Retinal pigment epithelial cell (primary cell): ENCODE data around the gene ITFG1.

Experiments
- DNase-seq: peaks from one replicate; pipeline ENCODE4 v3.0.0-alpha.2; 2010; ENCODE audit warnings: low read depth
- H3K4me3 ChIP-seq: 2 replicates; pipeline ENCODE4 v1.5.1; 2011; ENCODE audit warnings: mild to moderate bottlenecking, low read length, control low read depth, moderate library complexity
- CTCF ChIP-seq: conservative IDR thresholded peaks from 2 replicates; pipeline ENCODE4 v1.5.1; 2011; ENCODE audit warnings: low read depth, low read length, control low read depth, inconsistent platforms

Gene ITFG1

GRCh38 chr16:47413041-47413440 lies 47.8 kb downstream of the ITFG1 start:
- DNase-seq, result peak; percentile 6
- no peak for TF ChIP-seq CTCF

DNA sequence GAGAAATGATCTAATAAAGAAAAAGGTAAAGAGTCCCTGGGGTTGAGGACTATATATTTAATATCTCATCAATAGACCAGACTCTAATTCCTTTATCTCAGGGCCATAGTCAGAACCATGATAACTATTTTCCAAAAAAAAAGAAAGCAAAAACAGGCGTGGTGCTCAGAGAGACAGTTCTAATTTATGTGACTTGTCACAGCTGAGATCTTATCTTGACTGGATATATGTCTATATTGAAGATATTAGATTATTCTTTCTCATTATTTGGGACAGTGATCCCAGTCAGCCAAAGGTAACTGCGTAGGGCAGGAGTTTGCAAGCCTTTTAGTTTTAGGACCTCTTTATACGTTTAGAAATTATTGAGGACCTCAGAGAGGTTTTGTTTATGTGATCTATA lies 52.4 kb downstream of the ITFG1 start:
- no peak overlapping the region for H3K4me3 ChIP-seq
- no peak for TF ChIP-seq CTCF

More at GRCh38 chr16:47413041-47413440, 47.8 kb downstream of the ITFG1 start:
- no peak overlapping the region for H3K4me3 ChIP-seq

GRCh38 chr16:47395733-47396498 lies 64.9 kb downstream of the ITFG1 start:
- no peak overlapping the region for H3K4me3 ChIP-seq
- DNase-seq, result no peak
- no peak for TF ChIP-seq CTCF

More for the DNA sequence above, 52.4 kb downstream of the ITFG1 start:
- no peak for DNase-seq

DNA sequence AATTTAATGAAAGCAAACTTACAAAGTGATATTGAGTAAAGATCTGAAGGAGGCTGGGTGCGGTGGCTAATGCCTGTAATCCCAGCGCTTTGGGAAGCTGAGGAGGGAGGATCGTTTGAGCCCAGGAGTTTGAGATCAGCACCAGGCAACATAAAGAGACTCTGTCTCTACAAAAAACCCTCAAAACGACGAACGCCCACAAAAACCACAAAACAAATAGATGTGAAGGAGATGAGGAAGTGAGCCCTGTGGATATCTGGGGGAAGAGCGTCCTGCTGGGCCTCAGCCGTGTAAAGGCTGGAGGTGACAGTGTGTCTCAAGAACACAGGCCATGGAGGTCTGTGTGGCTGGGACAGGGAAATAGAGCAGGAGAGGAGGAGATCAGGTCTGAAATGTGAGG lies 68.8 kb downstream of the ITFG1 start:
- no peak overlapping the region for H3K4me3 ChIP-seq
- DNase-seq, result no peak
- TF ChIP-seq CTCF, result no peak

GRCh38 chr16:47388705-47389104 lies 72.2 kb downstream of the ITFG1 start:
- TF ChIP-seq CTCF, result no peak
- no peak for DNase-seq

DNA sequence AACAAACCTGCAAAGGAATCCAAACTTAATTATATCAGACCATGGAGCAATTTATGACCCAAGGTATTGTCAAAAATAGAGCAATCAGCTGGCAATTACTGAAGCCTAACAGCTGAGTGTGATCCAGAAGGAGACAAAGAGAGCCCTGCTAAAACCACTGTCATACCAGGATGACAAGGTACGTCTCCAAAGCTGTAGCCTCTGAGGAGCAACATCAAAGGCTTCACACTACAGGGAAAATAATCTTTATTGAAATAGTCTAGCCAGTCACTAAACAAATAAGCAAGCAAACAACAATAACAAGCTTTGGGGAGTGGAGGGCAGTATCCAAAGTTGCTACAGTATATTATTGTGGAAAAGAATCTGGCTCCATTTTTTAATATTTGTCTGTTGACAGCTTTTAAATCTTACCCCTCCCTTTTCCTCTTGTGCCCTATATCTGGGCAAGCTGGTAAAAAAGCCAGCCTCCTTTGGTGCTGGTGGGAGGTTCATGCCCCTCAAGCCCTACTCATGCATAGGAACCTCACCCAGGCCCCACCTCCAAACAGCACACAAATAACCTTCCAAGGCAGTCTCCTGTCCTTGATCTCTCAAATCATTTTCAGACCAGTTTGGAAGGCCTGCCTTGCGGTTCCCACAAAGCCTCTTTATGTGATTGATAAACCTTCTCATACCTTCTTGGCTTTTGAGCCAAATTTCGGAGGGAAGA lies 73.7 kb downstream of the ITFG1 start:
- TF ChIP-seq CTCF, result no peak
- no peak overlapping the region for H3K4me3 ChIP-seq
- DNase-seq, result no peak

More at GRCh38 chr16:47388705-47389104, 72.2 kb downstream of the ITFG1 start:
- no peak overlapping the region for H3K4me3 ChIP-seq
